ENCODE results near the gene ZNF496.

ZNF496 gene

GRCh38 chr1:247326411-247327130 lies 5.1 kb downstream of the ZNF496 start:
- no peak for DNase-seq

GRCh38 chr1:247324923-247325322 lies 6.7 kb downstream of the ZNF496 start:
- no peak for DNase-seq

- no peak for DNase-seq
Observed at GRCh38 chr1:247324204-247324787, 7.4 kb downstream of the ZNF496 start.

- DNase-seq, result no peak
Observed at GRCh38 chr1:247322849-247323586, 8.6 kb downstream of the ZNF496 start.

- DNase-seq, result no peak
Observed at GRCh38 chr1:247322442-247322841, 9.2 kb downstream of the ZNF496 start.

GRCh38 chr1:247317702-247318101 lies 14.0 kb downstream of the ZNF496 start:
- DNase-seq, result no peak

- DNase-seq, result no peak
Observed at GRCh38 chr1:247316590-247317197, 15.0 kb downstream of the ZNF496 start.

GRCh38 chr1:247304031-247304430 lies 27.6 kb downstream of the ZNF496 start:
- no peak for DNase-seq

GRCh38 chr1:247303216-247303615 lies 28.5 kb downstream of the ZNF496 start:
- no peak for DNase-seq

- no peak for DNase-seq
Observed at GRCh38 chr1:247301176-247301540, 30.5 kb downstream of the ZNF496 start.

GRCh38 chr1:247300491-247301175 lies 31.0 kb downstream of the ZNF496 start:
- DNase-seq, result no peak

- no peak for DNase-seq
Observed at GRCh38 chr1:247299723-247300381, 31.8 kb downstream of the ZNF496 start.

GRCh38 chr1:247298701-247299100 lies 33.0 kb downstream of the ZNF496 start:
- DNase-seq, result no peak

- DNase-seq, result no peak
Observed at GRCh38 chr1:247298124-247298481, 33.6 kb downstream of the ZNF496 start.

- DNase-seq, result no peak
Observed at GRCh38 chr1:247297263-247298123, 34.2 kb downstream of the ZNF496 start.

- DNase-seq, result no peak
Observed at GRCh38 chr1:247296599-247297180, 35.0 kb downstream of the ZNF496 start.

- DNase-seq, result no peak
Observed at GRCh38 chr1:247295746-247296145, 35.9 kb downstream of the ZNF496 start.

- no peak for DNase-seq
Observed at GRCh38 chr1:247295274-247295684, 36.4 kb downstream of the ZNF496 start.

- no peak for DNase-seq
Observed at GRCh38 chr1:247294282-247294681, 37.4 kb downstream of the ZNF496 start.

GRCh38 chr1:247293047-247293446 lies 38.6 kb downstream of the ZNF496 start:
- DNase-seq, result no peak

Data from SW 1271 (cell line).